Activated gamma-delta T cell (primary cell): ENCODE measurements around the gene ADGRA1.

Source experiments
- DNase-seq: peaks from one replicate; lab custom pipeline; 2025; lab: John Stamatoyannopoulos, UW

Gene ADGRA1

DNA sequence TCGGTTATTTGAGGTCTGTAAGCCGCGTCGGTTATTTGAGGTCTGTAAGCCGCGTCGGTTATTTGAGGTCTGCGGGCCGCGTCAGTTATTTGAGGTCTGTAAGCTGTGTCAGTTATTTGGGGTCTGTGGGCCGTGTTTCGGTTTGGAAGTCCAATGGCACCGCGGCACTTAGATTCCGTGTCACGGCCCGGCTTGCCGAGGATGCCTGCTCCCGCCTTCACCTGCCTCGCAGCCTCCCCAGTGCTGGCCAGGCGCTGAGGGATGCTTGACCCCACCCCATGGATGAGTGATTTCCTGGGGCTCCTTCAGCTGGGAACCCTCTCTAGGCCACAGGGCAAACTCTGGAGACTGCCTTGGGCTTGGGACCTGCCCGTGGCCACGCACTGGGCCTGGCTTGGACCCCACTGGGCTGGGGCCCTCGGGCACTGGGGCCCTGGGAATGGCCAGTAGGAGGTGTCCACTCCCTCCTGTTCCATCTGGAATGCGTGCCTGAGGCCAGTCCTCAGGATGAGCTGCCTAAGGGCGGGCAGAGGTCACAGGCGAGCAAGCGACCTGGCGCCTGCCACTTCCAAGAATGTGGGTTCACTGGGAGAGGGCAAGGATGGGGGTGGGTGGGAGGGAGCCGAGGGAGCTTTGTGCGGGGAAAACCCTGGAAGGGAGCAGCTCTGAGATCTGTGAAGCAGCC is 25.6 kb downstream of the ADGRA1 start:
- DNase-seq: no peak

DNA sequence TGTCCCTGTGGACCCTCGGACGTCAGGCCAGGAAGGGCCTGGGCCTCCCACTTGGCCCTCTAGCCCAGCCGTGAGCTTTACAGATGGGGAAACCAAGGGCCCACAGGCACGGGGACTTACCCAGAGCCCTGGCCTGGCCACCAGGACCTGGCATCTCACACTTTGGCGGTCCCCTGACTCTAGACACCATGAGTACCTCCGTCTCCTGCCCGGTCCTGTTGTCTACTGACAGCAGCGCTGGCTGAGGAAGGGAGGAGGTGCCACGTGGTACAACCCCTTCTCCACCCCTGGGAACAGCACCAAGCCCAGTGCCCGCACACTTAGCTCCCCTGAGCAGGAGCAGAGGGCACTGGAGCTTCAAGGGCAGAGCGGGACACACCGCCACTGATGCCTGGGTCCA is 26.1 kb downstream of the ADGRA1 start:
- DNase-seq: no peak

DNA sequence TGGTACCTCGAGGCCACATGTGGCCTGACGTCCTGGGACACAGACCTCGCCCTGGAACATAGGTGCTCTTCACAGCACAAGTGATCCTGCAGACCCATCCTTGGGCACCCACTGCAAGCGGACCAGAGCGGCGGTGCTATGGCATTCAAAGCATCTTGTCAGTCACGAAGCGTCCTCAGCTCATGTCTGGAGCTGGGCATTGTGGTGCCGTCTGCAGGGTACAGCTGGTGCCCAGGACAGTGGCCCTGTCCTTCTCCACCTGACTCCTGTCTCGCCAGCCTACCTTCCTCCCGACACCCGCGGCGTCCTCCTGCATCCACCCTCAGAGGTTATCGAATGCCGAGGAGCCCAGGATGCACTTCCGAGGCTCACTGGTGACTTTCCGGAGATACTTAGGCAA is 26.5 kb downstream of the ADGRA1 start:
- DNase-seq: no peak

DNA sequence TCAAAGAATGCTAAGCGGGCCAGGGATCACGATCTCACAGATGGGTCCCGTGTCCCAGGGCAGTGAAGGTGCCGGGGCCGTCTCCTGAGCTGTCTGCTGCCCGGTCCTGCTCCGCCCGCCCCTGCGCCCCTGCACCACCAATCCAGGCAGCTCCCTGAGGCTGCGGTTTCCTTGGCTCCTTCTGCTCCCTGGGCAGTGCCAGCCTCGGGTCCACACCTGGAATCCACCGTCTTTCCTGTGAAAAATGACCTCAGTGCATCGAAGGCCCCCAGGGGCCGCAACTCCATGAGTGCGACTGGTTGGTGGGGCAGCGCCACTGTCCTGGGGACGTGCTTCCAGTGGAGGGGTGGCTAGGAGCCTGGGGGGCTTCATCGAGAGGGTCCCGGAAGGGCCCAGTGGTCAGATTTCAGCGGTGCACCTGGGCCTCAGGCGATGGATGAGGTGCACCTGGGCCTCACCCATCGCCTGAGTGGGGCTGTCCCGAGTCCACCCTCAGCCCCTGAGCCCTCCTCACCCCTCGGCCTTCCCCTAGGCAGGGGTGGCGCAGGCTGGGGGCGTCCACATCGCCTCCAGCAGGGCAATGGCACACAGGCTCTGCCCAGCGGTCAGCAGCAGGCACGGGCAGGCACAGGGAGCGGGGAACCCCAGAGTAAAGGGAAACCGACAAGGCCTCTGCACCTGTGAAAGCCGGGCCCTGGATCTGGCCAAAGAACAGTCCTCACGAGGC is 27.2 kb downstream of the ADGRA1 start:
- no peak for DNase-seq

DNA sequence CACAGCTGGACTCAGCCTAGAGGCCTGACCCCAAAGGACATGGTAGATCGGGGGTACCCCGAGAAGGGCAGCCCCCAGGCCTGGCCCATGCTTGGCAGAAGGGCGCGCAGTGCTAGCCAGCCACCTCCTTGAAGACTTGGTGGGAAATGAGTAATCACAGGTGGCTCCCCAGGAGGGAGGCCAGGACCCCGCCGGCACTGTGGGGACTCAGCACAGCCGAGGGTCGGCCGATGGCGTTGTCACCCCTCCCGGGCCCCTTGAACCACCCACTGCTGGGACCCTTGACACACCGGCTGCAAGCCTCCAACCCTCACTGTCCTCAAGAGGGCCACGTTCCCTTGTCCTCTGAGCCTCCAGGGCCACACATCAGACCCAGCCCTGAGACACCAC is 27.7 kb downstream of the ADGRA1 start:
- DNase-seq: no peak

DNA sequence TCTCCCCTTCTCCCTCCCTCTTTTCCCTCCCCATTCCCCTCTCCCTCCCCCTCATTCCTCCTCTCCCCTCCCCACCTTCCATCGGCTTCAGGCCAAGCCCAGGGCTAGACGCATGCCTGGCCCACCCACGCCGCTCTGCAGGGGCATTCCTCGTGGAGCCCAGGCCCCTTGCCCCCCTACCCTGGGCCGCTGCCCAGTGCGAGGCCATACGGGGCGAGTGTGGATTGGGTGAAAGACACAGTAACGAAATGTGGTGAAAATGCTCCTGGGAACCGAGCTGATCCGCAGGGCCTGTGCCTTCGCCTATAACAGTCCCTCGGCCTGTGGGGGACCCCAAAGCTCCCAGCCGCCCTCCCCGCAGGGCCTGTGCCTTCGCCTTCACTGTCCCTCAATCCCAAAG is 28.3 kb downstream of the ADGRA1 start:
- no peak for DNase-seq

DNA sequence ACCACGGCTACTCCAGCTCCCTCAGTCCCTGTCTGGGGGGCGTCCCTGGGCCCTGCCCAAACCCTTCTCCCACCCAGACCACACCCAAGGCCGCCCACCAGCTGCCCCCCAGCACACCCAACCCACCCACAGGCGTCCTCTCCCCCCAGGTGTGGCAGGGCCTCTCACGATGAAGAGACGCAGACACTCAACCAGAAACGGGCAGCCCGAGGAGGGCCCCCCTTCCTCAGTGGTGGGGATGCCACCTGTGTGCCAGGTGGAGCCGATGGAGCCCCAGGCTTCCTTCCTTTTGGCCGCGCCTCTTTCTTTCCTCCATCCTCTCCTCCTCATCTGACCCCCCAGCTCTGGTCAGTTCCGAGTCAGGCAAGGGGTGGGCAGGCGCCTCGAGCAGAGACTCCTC is 28.7 kb downstream of the ADGRA1 start:
- DNase-seq: no peak

DNA sequence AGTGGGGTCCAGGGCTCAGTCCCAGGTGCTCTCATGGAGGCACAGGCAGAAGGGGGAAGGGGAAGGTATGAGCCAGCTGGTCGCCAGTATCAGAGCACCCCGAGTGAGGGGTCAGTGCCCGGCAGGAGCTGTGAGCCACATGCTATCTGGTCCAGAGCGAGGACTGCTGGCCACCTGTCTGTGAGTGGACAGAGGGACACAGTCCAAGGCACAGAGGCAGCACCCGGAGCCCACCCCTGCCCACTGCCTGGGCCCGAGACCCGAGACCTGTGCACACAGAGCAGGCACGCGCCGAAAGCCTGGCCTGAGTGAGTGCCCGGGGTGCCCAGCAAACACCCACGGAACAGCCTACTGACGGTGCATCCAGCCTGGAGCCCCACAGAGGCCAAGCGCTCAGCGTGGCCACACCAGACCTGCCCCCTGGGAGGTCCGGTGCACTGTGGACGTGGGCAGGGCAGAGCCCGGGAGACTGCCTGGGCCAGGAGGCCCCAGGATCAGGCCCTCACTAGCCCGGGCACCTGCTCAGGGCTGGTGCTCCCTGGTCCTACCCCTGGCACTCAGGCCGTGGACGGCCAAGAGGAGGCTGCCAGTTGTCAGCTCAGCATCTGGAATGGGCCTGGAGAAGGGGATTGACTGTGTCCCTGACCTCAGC is 29.4 kb downstream of the ADGRA1 start:
- DNase-seq: no peak

DNA sequence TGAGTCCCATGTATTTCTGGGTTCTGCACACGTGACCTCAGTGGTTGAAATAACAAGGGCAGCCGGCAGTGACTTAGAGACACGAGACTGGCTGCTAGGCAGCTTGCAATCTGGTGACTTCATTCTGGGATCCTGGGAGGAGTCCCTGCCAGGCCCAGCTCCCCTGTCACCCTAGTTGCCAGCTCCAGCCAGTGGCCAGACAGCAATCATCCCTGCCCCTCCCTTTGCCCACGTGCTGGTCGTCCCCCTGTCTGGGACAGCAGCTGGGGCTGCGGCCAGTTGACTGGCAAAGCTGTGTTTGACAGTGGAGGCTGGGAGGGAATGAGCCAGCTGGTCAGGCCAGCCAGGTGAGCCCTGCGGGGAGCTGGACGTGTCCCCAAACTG is 30.0 kb downstream of the ADGRA1 start:
- DNase-seq: no peak

DNA sequence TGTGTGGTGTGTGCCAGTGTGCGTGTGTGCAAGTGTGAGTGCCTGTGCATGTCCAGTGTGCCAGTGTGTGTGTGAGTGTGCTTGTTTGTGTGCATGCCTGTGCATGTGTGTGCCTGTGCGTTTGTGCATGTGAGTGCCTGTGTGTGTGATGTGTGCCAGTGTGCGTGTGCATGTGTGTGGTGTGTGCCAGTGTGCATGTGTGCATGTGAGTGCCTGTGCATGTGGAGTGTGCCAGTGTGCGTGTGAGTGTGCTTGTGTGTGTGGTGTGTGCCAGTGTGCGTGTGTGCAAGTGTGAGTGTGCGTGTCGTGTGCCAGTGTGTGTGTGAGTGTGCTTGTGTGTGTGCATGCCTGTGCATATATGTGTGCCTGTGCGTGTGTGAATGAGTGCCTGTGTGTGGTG is 33.8 kb downstream of the ADGRA1 start:
- no peak for DNase-seq

DNA sequence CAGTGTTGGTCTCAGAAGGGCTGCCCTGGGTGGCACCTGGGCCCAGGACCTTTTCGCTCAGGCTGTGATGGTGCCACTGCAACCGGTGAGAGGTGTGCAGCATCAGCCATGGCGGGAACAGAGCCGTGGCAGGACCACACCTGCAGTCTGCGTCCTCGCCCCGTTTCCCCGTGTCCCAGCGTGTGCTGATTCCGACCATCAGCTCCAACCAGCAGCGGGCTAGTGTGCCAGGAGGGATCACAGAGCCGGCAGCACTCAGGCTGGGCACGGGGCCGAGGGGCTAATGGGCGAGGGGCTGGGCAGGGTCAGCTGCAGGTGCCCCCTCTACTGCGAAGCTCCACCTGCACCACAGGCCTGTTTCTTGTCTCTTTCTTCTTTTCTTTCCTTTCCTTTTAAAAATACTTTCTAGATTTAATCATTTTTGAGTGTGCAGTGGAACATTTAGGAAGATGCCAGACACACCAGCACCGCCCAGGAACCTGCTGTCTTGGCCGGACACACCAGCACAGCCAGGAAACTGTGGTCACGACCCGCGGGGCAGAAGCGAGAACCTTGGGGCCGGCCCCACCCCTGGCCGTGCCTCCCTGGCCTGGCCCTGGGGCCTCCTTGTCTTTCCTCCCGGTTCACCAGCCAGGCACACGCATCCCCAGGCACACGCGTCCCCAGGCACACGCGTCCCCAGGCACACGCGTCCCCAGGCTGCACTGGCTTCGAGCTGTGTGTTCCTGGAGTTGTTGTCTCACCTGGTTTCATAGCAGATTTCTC is 34.6 kb downstream of the ADGRA1 start:
- DNase-seq: no peak

DNA sequence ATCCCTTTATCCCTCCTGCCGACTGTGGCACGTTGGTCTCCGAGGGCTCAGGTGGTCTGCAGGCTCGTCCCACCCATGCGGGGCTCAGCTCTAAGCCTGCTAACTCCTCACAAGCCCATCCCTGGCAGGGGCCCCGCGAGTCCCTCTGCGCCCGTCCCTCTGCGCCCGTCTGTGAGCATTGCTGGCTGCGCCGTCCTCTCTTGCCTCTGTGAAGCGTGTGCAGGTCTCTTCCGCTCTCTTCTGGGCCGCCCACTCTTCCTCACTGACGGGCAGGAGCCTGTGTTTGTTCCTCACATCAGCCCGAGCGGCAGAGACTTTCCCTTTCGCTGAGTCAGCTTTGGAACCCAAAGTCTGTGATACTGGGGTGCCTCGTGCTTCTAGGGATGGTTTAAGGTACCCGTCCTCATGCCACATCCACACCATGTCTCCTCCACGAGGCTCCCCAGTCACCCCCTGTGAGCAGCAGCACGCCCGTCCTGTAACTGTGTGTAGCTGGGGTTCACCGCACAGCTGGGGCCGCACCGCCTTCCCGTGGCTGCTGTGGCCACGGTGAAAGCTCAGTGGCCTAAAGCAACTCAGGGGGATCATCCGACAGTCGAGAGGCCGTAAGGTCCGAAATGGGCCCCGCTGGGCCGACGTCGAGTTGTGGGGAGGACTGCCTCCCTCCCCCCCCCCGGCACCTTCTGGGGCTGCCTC is 35.5 kb downstream of the ADGRA1 start:
- DNase-seq: no peak

DNA sequence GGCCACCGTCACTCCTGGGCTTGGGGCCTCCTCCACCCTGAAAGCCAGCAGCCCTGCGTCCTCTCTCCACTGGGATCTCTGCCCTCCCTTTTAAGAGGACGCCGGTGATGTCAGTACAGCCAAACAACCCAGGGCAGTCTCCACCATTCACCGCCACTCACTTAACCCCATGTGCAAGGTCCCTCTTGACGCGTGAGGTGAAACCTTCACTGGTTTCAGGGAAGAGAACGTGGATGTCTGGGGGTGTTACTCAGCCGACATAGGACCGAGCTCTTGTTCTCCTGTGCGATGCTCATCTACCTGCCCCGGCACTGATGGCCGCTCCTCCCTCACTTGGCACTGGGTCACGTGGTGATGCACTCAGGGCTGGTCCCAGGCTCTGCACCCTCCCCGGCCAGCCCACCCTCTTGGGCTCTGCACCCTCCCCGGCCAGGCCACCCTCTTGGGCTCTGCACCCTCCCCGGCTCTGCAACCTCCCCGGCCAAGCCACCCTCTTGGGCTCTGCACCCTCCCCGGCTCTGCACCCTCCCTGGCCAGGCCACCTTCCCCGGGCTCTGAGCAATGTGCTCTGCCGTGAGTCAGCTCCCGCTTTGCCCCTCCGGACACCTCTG is 36.1 kb downstream of the ADGRA1 start:
- DNase-seq: no peak

DNA sequence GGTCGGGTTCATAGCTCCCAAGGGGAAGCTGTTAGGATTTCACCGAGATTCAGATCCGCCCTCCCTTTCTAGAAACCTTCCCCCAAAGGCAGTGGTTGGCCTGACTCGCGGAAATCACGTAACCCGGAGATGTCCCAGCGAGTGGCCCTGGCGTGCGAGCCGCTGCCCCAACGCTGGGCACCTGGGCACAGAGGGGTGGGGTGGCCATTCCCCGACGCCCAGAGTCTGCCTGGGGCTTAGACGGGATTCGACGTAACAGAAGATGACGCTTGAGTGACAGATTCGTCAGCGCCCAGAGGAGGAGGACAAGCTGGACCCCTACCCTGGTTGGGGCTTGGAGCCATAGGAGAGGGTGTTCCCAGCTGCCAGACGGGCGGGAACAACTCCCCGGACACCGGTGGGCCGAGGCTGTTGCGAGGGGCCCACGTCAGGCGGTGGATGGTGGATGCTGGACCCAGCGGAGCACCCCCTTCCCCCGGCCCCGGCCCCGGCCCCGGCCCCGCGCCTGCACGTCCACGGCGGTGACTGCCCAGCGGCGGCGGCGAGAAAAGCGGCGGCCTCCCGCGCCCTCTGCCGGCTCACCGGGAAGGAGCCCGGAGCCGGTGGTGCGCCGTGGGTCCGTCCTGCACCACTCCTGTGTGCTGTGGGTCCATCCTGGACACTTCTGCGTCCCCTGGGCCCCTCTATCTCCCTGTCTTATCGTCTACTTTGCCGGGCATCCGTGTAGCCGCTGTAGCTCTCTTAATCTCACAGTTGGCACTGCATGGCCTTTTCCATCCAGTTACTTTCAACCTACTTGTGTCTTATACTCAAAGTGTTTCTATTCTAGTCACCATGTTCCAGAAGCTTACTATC is 36.9 kb downstream of the ADGRA1 start:
- no peak for DNase-seq

DNA sequence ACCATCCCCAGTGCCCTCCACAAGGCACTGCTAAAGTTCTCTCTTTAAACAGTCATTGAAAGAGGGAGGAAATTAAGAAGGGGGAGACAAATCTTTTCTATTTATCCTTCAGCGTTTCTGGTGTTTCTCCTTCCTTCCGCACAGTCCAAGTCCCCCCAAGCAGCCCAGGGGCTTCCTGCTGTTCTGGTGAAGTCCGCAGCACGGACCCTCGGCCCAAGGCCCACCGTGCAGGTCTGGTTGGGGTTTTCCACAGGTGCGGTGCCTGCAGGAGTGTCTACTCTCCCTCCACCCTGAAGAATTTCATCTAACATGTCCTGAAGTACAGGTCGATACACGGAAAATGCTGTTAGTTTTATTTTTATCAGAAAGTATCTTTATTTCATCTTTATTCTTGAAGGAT is 38.2 kb downstream of the ADGRA1 start:
- DNase-seq: no peak

DNA sequence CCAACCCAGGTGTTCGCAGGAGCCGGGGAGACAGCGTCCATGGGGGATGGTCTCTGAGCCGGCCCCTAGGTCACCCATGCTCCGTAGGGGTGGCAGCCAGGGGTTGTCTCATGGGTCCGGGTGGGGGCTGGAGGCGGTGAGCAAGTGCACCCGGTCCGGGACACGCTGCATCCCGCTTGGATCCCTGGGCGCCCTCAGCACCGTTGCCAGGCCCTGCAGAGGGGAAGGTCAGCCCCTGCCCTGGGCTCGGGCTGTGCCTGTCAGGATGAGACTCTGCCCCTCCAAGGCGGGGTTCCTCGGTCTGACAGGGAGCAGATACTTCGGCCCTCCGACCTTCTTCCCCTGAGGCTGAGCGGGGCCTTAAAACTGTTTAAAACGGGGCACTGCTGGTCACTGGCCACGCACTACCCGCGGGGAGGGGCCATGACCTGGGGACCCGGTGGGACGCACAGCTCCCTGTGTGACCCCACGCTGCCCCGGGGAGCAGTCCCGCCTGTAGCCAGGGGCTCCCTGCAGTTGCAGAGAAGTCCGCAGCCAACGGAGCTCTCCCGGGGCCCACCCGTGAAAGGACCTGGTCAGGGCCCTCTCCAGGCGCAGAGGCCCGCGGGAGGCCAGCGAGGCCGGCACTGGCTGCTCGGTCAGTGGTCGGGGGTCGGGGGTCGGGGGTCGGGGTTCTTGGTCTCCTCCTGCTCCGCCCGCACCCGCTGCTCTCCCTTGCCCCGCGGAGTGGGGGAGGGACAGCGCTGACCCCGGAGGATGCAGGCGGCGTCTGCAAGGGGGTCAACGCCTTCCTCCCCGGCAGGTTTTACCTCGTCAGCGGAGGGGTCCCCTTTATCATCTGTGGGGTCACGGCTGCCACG is 38.9 kb downstream of the ADGRA1 start:
- DNase-seq: no peak

DNA sequence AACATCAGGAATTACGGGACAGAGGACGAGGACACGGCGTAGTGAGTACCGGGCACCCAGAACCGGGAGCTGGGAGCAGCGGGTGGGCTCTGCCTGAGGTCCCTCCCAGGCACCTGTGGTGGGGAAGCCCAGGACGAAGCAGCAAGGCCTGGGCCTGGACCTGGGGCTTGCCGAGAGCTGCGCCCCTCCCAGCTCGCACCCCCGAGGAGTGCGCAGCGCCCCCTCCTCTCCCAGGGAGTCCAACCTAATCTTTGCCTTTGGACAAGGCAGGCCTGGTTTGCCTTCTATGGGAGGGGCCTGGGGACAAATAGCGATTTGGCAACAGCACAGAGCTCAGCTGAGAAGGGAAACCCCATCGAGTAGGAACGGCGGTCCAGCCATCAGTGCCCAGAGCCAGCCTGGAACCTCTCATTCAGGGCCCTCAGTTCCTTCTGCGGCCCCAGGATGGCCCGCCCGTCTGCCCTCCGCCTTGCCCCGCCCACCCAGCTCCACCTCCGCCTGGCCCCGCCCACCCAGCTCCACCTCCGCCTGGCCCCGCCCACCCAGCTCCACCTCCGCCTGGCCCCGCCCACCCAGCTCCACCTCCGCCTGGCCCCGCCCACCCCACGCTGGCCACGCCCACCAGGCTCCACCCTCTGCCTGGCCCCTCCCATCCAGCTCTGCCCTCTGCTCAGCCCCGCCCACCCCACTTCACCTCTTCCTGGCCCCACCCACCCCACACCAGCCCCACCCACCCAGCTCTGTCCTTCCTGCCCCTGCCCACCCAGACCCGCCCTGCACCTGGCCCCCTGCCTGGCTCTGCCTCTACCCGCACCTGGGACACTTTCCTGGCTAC is 39.8 kb downstream of the ADGRA1 start:
- peak; percentile 32 for DNase-seq
